G401.6 (cell line): ENCODE data around the gene ANTXRL.
"Not testable (repeated sequence)": the region's sequence is repeated elsewhere in the genome, so short reads cannot be mapped to it uniquely, and the experiment has no call there.

Source experiments
- FAIRE-seq: peaks from 2 replicates; lab custom pipeline; 2012; peaks lifted over from hg19 to GRCh38; lab: Jason Lieb, UNC

The ANTXRL gene

DNA sequence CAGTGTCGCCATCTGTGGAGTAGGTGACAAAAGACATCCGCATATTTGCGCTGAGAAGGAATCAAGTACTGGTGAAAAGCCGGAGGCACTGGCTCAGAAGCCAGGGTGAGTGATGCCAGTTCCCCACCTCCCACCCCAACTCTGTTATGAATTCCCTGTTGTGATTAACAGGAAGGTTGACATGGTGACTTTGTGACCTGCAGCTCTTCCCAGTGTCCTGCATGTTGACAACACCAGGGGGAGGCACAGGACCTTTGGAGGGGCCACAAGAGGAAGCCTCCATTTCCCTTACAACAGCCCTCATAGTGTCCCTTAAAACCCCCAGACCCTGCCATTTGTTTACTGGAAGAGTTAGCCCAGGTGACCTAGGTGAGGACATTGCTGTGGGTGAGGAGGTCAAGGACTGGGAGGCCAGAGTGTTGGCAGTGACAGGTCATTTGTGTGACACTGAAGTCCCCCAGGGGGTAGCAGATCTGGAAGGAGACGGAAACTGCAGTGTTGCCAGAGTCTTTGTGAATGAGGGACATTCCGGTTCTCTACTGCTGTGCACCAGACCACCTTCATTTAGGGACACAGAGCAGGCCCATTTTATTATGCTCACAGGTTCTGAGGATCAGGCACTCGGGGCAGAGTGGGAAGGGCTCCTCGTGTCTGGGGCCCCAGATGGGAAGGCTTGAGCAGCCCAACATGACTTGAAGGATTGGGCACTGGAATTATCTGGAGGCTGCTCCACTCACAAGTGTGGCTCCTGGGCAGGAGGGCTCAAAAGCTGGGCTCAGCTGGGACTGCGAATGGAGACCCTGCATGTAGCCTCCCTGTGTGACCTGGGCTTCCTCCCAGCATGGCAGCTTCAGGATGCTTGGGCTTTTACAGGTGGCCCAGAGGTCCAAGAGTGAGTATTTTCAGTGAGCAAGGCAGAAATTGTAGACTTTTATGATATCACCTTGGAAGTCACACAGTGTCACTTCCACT, 13.0 kb upstream of the ANTXRL start:
- no peak for FAIRE-seq

DNA sequence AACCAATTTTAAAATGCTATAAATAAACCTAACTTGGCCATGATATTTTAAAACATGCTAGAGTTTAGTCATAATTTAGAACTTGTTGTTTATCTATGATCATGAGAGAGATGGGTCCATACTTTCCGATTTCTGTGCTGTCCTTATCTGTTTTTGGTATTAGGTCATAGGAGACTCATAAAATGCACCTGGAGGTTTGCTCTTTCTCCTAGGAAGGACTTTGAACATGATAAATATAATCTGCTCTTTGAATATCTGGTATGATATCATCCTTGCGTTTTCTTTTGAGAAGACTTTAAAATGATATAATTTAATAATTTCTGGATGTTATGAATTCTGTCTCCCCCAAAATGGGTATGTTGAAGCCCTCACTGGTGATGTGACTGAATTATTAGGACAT, 9.0 kb upstream of the ANTXRL start:
- FAIRE-seq: no peak

DNA sequence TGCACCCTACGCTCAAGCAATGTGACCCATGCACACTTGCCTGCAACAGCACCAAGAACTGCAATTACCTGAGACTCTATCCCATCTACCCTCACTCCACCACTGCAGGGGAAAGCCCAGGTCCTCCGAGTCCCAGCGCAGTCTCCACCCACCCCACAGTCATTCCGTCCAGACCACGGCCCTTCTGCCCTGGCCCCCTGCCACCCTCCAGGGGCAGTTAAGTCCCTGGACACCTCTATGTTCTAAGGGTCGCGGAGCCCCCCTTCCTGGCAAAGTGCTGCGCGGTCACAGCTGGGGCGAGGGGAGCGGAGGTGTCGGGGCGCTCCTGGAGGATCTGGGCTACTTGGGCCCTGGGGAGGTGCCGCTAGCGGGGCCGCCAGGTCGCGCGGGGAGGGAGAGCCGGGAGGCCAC, 4.4 kb upstream of the ANTXRL start:
- FAIRE-seq: not testable (repeated sequence)

- FAIRE-seq: no peak
Observed at GRCh38 chr10:46282842-46283574, 3.8 kb upstream of the ANTXRL start.

- no peak for FAIRE-seq
Observed at GRCh38 chr10:46283580-46284285, 3.1 kb upstream of the ANTXRL start.

DNA sequence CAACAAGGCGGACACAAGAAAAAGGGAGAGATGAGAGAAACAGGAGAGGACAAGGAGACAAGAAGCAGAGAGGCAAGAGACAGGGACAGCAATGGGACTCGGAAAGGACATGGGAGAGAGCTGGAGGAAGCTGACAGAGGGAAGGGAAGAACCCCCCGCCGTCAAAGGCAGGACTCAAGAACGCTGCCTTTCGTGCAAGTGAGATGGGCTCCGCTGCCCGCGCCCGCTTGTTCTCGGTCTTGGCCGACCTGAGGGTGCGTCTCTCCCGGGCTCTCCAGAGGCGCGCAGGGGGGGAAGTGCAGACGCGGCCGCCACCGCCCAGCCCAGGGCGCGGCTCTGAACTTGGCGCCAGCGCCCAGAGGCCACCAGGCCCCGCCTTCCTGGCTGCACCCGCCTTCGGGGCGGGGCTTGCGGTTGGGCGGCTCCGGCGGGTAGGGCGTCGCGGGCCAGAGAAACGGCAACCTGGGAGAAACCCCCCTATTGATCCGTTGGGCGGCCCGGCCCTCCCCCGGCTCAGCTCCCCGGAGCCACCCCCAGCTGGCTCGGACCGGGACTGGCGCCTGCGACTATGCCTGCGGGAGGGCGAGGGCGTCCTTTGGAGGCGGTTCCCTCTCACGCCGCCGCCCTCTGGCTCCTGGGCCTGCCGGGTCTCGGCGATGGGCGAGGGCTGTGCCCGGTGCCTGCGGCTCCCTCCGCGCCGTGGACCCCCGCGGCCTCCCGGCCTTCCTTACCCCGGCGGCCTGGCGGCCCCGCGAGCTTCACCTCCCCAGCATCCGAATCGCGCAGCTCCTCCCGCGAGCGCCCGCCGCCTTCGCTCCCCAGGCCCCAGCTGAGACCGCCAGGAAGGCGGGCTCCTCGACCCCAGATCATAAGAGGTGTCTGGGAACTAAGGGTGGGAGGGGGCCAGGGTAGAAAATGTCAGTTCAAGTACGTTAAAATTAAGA, 2.2 kb upstream of the ANTXRL start:
- FAIRE-seq: no peak

DNA sequence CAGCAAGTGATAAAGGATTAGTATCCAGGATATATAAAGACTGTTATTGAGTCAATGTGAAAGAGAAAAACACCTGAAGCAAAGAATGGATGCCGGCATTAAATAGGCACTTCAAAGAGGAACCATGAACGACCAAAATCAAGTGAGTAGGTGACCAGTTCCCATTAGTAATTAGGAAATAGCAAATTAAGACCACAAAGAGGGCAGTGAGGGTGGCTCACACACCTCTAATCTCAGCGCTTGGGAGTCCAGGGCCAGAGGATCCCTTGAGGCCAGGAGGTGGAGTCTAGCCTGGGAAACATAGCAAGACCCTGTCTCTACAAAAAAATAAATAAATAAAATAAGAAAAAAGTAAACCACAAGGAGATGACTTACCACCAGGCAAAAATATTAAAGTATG, 1.5 kb upstream of the ANTXRL start:
- no peak for FAIRE-seq

GRCh38 chr10:46285966-46286620, 704 bp upstream of the ANTXRL start:
- FAIRE-seq: no peak

DNA sequence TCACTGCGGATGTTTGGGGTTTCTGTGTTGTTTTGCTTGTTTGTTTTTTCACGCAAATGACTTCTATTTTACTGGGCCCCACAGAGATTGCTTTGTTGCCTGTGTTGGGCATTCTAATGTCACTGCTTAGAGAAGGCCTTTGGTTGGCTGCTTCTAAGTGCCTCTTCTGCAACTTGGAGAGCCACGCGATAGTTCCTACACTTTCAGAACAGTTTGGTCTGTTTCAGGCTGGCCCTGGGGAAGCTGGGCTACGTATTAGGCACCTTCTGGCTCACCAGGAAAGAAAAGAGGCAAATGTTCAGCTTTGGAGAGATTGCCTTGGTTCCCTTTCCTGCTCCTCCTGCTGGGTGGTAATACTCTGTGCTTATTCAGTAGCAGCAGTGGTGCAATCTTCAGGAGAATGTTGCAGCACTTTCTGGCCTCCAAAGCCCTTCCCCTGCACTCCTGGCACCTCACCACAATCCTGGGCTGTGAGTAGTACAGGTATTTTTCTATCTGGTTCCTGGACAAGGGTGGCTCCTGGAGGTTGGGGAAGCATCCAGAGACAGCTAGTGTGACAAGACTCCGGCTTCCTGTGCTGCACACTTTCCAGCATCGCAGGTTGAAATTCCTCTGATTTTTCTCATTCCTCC, 1.2 kb downstream of the ANTXRL start:
- no peak for FAIRE-seq

DNA sequence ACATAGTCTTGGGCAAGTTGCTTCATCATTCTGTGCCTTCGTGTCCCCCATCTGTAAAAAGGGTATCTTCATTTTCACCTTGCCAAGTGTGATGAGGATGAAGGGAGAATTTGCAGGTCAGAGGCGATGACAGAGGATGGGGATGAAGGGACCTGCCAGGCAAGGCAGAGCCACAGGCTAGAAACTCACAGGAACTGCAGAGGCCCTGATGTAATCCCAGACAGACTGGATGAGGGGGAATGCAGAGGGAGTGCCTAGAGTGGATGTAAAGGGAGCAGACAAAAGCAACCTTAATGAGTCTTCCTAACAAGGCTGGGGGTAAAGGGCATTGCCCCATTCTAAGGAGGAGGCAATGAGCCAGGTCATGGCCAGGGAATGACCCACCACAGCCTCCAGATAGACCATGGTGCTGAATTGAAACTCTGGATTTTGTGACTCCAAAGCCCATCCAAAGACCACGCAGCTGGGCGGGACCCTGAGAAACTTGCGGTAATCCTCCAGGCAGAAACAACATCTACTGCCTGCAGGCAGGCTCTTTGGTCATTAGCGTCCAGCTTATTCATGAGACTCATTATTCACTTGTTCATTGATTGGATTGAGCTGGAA, 1.9 kb downstream of the ANTXRL start:
- FAIRE-seq: no peak

DNA sequence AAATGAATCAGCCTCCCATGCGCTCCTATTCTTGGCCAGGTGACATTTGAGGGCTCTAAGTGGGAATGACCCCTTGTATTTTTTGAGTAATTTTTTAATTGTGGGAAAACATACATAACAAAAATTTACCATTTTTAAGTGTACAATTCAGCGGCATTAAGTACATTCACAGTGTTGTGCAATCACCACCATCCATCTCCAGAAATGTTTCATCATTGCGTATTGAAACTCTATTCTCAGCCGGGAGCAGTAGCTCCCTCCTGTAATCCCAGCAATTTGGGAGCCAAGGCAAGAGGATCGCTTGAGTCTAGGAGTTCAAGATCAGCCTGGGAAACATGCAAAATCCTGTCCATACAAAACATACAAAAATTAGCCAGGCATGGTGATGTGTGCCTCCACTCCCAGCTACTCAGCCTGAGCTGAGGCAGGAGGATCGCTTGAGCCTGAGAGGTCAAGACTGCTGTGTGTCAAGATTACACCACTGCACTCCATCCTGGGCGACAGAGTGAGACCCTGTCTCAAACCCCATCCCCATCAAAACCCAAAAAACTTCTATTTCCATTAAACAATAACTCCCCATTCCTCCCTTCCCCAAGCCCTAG, 2.5 kb downstream of the ANTXRL start:
- FAIRE-seq: no peak

DNA sequence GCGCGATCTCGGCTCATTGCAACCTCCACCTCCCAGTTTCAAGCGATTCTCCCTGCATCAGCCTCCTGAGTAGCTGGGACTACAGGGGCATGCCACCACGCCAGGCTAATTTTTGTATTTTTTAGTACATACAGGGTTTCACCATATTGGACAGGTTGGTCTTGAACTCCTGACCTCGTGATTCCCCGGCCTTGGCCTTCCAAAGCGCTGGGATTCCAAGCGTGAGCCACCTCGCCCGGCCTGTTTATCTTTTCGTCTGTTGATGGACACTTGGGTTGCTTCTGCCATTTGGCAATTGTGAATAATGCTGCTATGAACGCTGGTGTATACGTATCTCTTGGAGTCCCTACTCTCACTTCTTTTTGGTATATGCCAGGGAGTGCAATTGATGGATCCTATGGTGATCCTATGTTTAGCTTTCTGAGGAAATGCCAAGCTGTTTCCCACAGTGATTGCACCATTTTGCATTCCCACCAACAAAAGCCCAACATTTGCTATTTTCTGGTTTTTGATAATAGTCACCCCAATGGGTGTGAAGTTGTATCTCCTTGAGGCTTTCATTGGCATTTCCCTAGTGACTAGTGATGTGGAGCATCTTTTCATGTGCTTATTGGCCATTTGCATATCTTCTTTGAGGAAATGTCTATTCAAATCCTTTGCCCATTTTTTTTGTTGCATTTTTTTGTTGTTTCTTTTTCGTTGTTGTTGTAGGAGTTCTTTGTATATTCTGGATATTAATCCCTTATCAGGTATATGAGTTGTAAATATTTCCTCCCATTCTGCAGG, 3.5 kb downstream of the ANTXRL start:
- no peak for FAIRE-seq

DNA sequence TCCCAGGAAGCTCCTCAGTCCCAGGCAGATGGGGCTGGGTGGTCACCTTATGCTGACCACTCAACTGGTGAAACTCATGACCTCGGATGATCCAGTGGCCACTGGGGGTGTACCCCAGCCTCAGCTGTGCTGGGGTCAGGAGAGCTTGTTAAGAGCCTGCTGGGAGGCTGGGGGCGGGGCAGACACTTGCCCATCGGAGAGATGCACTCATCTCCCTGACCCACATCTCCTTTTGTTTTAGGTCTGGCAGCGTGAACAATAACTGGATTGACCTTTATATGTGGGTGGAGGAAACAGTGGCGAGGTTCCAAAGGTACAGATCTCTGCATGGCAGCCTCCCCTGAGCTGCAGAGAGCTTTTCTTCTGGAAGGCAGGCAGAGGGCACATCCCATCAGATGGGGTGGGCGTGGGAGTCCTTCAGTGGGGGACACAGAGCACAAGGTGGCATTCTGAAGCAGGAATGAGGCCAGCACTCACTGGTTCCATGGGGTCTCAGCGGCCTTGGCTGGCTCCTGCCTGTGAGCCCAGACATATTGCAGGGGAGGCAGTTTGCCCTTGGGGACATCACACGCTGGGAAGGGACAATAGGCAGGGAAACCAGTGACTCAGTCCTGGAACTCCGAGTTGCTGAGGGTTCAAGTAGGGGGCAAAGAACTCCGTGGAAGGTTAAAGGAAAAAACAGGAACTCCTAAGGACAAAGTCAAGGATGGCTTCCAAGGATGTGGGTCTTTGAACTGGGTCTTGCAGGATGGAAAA, 5.2 kb downstream of the ANTXRL start:
- FAIRE-seq: no peak

GRCh38 chr10:46292573-46293023, 5.8 kb downstream of the ANTXRL start:
- no peak for FAIRE-seq

DNA sequence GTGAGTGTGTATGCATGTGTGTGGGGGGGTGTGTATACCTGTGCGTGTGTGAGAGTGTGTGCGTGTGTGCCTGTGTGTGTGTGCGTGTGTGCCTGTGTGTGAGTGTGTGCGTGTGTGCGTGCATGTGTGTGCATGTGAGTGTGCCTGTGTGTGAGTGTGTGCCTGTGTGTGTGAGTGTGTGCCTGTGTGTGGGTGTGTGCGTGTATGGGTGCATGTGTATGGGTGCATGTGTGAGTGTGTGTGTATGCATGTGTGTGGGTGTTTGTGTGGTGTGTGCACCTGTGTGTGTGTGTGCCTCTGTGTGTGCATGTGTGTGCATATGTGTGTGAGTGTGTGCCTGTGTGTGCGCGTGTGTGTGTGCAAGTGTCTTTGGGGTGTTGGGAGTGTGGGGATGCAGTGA, 6.4 kb downstream of the ANTXRL start:
- no peak for FAIRE-seq

DNA sequence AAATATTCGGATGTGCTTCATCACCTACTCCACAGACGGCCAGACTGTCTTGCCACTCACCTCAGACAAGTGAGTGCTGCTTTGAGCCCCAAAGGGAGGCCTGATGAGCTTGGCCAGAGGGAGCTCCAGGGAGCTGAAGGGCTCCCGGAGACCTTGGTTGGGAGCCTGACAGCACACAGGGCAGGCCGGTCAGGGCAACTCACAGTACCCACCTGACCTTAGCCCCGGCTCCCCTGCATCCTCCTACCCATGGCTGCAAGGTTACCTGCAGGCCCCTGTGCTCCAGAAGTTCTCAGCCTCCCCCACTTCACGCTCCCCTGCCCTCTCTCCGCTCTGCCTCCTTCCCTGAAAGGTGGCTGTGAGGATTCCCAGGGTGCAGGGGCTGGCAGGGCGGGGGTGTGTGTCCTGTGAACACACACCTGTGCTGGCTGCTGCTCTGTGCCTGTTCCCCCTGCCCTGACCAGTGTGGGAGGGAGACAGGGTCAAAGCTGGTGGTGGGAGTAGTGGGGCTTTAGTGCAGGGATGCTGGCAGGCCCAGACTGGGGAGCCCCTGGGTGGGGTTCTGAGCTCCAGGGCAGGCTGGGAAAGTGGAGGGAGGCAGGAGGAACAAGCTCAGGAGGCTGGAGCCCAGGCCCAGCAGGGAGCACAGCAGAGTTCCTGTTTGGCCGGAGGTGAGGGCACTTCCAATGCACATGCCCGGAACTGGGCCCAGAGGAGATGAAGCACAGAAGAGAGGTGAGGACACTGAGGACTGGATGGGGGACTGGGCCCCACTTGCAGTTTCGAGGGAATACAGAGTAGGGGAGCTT, 7.2 kb downstream of the ANTXRL start:
- no peak for FAIRE-seq

DNA sequence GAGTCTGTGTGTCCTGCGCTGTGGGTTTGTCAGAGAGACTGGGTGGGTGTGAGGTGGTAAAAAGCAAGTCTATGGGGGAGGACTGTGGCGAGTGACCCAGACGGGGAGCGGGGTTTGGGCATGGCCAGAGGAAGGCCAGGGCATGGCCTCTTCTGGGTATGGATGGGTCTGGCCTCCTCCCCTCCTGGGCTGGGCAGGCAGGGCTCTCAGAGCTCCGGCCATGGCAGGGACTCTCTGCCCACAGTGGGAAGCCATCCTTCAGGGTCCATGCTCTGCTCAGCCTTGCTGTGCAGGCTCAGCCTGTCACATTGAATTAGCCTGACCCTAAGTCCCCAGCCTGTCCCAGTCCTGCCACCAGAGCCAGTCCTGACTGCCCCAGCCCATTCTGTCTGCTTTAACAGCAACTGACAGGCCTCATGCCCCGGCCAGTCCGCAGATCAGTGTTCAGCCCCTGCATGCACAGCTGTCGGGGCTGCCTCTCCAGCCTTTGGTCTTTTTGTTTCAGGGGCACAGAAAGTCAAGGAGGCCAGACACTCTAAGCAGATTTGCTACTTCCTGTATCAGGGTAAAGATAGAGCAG, 7.9 kb downstream of the ANTXRL start:
- no peak for FAIRE-seq
